Ovary (tissue), 9 donors: Measurements from ENCODE around the gene CDH22. TPM values are rescaled to one million over a fixed set of nuclear protein-coding genes. Genes with fewer than 3 reads are reported as not detected.

Source experiments
- DNase-seq, 5 donors: peaks; one replicate each; pipeline ENCODE4 v3.0.0-alpha.2; 2019 to 2020
- H3K27ac ChIP-seq, 2 donors: fragments of 200-600 bp; one replicate each; pipeline versions ENCODE4 v1.5.1 to v1.8.0; 2019 to 2022
- H3K27me3 ChIP-seq: fragments of 200-600 bp; one replicate; pipeline ENCODE4 v1.8.0; 2022
- H3K36me3 ChIP-seq: fragments of 200-600 bp; sonication (generic); one replicate; pipeline ENCODE4 v1.5.1; 2019
- H3K4me1 ChIP-seq: one replicate; pipeline ENCODE4 v1.8.1; 2013; ENCODE audit warnings: mild to moderate bottlenecking, moderate library complexity; ENCODE audit not compliant: insufficient read depth
- H3K4me3 ChIP-seq: fragments of 200-600 bp; sonication (generic); one replicate; pipeline ENCODE4 v1.5.1; 2017
- H3K9me3 ChIP-seq, 2 donors: fragments of 200-600 bp in 1 of 2; sonication (generic) in 1 of 2; one replicate each; pipeline versions ENCODE4 v1.5.1 to v1.8.1; 2013 to 2019; ENCODE audit warnings: mild to moderate bottlenecking in 1 of 2, moderate library complexity in 1 of 2
- EP300 ChIP-seq: sonication (generic); formaldehyde crosslinking; IDR thresholded peaks from one replicate; pipeline ENCODE4 v1.6.1; 2017; ENCODE audit warnings: antibody characterized with exemption
- POLR2A ChIP-seq: fragments of 450-650 bp; IDR thresholded peaks from one replicate; pipeline ENCODE4 v1.6.1; 2017; ENCODE audit warnings: antibody characterized with exemption, mild to moderate bottlenecking, moderate library complexity
- WGBS, 3 donors: extraction: QIAGEN DNeasy Blood & Tissue Kit in 1 of 3; methylation state at CpG; one replicate each; pipeline versions ENCODE4 v1.1.5 to v1.1.7; 2013 to 2017; 5-methylcytosine and 5-hydroxymethylcytosine counted together
- intact Hi-C, 4 donors: fragments of 100-400 bp; cut with DNase I; formaldehyde crosslinking; loops; one replicate each; pipeline versions ENCODE4 v1.11.0 to v1.15.1; 2022 to 2023
- polyA plus RNA-seq, 2 donors: library from polyadenylated mRNA; stranded (reverse); fragments of 200-250 nt in 1 of 2; fragments of 350-450 nt in 1 of 2; fragmentation: Illumina TruSeq in 1 of 2; extraction: RNeasy Lipid Tissue Mini Kit (QIAGEN cat#74804) in 1 of 2; gene quantifications; one replicate each; pipeline ENCODE4 v1.2.3, GENCODE V29; 2013 to 2014
- total RNA-seq, 7 donors: library from RNA; depleted of rRNA in 2 of 7; stranded (reverse); fragments of >200 nt in 2 of 7; fragmentation: NEBNext Ultra II Directional in 3 of 7; extraction: Animal tissue kit (Norgen Biotek cat#: 25700) in 3 of 7; gene quantifications; one replicate each; pipeline versions ENCODE4 v1.1.0 to v1.2.4, GENCODE V29; 2016 to 2023
- TF ChIP-seq, protein P1 (sequence below), 3 donors: fragments of 450-650 bp in 2 of 3; fragments of 200-600 bp in 1 of 3; IDR thresholded peaks; one replicate each; pipeline versions ENCODE4 v1.5.1 to v1.8.0; 2016 to 2022; ENCODE audit warnings: antibody characterized with exemption in 3 of 3, mild to moderate bottlenecking in 1 of 3
- donor health status: DM: no; HTN: no; CAD: no; lungs with moderate emphysema.
- donor health status: DM: no; HTN: no; CAD: no.
- donor health status: Bipolar disorder and iron deficiency.
- donor health status: DM: yes; HTN: yes; CAD: no.
- donor health status: DM: no; HTN: no; CAD: no.
- donor health status: DM: yes; HTN: yes; CAD: no.

The CDH22 gene
- total and polyA plus RNA-seq, 9 donors = 0.10 to 1.5 (median 0.36) TPM

DNA sequence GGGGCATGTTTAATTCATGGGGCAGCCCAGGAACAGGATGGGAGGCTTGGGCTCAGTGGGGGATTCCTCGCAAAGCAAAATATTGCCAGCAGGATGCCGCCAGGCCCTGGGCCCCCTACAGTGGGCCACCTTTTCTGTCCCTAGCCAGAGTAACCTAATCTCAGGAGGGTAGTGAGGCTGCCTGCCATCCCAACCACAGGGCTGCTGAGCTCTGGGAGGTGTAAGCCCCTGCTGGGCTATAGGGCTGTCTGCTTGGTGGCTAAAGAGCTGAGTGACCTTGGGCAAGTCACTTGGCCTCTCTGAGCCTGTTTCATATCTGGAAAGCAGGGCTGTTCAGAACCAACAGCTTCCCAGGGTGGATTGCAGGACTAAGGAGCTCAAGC is 35.7 kb upstream of the CDH22 start:
- Histone ChIP-seq H3K4me1 (peaks cover 1% of the 10 kb centered on the region), H3K9me3 (no peaks in the 10 kb centered on the region), H3K4me3 (no peak overlapping the region), H3K36me3 (no peaks in the 10 kb centered on the region), H3K27me3 (no peaks in the 10 kb centered on the region), H3K27ac (no peak overlapping the region)
- DNase-seq = no peak
- intact Hi-C loops = no loop called here
- TF ChIP-seq EP300 = no peak
- no peak for TF ChIP-seq POLR2A
- TF ChIP-seq, protein P1, sequence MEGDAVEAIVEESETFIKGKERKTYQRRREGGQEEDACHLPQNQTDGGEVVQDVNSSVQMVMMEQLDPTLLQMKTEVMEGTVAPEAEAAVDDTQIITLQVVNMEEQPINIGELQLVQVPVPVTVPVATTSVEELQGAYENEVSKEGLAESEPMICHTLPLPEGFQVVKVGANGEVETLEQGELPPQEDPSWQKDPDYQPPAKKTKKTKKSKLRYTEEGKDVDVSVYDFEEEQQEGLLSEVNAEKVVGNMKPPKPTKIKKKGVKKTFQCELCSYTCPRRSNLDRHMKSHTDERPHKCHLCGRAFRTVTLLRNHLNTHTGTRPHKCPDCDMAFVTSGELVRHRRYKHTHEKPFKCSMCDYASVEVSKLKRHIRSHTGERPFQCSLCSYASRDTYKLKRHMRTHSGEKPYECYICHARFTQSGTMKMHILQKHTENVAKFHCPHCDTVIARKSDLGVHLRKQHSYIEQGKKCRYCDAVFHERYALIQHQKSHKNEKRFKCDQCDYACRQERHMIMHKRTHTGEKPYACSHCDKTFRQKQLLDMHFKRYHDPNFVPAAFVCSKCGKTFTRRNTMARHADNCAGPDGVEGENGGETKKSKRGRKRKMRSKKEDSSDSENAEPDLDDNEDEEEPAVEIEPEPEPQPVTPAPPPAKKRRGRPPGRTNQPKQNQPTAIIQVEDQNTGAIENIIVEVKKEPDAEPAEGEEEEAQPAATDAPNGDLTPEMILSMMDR (IDR thresholded peaks at IDR 0.05) = no peak
- 42 to 44% (median 42%) methylated on average over 2 of the region's 2 CpGs for WGBS, 3 donors

DNA sequence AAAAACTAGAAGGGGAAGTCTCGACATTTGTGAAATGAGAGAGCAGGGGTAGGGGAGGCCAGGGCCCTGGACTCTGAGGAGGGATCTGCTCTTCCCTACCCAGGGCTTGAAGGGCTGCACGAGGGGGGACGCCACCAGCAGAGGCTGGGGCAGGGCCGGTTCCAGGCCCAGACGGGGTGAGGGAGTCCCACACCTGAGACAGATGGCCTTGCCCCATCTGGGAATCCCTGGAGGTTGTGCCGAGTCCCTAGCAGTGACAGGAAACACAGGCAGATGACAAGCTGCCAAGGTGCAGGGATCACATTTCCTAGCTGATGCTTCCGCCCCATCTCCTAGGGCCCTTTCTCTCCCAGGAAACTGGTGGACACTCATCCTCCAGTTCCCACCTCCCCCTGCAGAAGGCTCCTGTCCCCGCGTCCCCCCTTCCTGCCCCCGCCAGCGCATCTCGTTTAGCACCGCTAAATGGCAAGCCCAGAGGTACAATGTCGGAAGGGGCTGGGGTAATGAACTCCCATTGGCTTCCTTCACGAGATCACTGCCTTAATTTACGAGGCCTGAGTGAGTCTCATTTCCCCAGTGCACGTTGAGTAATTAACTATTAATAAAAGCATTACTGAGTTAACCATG is 35.2 kb upstream of the CDH22 start:
- Histone ChIP-seq H3K9me3 (no peaks in the 10 kb centered on the region), H3K36me3 (no peaks in the 10 kb centered on the region), H3K27ac (no peak overlapping the region), H3K4me1 (peaks cover 1% of the 10 kb centered on the region), H3K4me3 (no peak overlapping the region), H3K27me3 (no peaks in the 10 kb centered on the region)
- intact Hi-C loops = no loop called here
- 5 to 6% (median 5%) methylated on average over 17 of the region's 17 CpGs for WGBS, 3 donors
- DNase-seq = no peak
- TF ChIP-seq POLR2A (no peak), EP300 (no peak)

- Histone ChIP-seq H3K4me3 (no peak overlapping the region), H3K27ac (no peak overlapping the region), H3K4me1 (no peaks in the 10 kb centered on the region), H3K9me3 (no peaks in the 10 kb centered on the region), H3K27me3 (no peaks in the 10 kb centered on the region), H3K36me3 (no peaks in the 10 kb centered on the region)
- intact Hi-C loops = no loop called here
- 18 to 40% (median 29%) methylated on average over 17 of the region's 17 CpGs for WGBS, 3 donors
- TF ChIP-seq POLR2A (no peak), EP300 (no peak)
- TF ChIP-seq, protein P1 (IDR thresholded peaks at IDR 0.05) = no peak
- peak in 1 of 5 donors; percentile 28 for DNase-seq
Measured at GRCh38 chr20:46342451-46343347, 34.4 kb upstream of the CDH22 start.

DNA sequence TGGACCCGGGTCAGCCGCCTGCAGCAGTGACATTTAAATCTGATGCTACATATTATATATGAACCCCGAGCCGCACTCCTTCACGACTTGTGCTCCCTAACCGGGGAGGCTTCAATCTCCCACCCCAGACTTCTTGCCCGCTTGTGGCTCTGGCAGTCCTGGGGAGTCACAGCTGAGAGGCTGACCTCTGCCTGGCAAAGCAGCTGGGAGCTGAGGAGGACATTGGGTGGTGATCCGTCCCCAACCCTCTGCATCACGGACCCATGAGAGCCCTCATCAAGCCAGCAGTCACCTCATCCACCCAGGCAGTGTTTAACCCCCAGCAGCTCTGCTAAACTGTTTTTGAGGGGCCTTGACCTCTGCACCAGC is 33.7 kb upstream of the CDH22 start:
- no peak for DNase-seq
- Histone ChIP-seq H3K9me3 (no peaks in the 10 kb centered on the region), H3K4me3 (no peak overlapping the region), H3K27ac (no peak overlapping the region), H3K36me3 (no peaks in the 10 kb centered on the region), H3K4me1 (no peaks in the 10 kb centered on the region), H3K27me3 (no peaks in the 10 kb centered on the region)
- WGBS, 3 donors = 9 to 26% (median 9%) methylated on average over 9 of the region's 9 CpGs
- TF ChIP-seq EP300 (no peak), POLR2A (no peak)
- TF ChIP-seq, protein P1 (IDR thresholded peaks at IDR 0.05) = no peak
- intact Hi-C loops = no loop called here
